Measurements from ENCODE around the gene LRRC55. TPM values are rescaled to one million over a fixed set of nuclear protein-coding genes. Genes with fewer than 3 reads are reported as not detected.

LRRC55 gene, protein sequence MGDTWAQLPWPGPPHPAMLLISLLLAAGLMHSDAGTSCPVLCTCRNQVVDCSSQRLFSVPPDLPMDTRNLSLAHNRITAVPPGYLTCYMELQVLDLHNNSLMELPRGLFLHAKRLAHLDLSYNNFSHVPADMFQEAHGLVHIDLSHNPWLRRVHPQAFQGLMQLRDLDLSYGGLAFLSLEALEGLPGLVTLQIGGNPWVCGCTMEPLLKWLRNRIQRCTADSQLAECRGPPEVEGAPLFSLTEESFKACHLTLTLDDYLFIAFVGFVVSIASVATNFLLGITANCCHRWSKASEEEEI
- not detected in 2 replicates for total RNA-seq
- long read RNA-seq: 0 reads

DNA sequence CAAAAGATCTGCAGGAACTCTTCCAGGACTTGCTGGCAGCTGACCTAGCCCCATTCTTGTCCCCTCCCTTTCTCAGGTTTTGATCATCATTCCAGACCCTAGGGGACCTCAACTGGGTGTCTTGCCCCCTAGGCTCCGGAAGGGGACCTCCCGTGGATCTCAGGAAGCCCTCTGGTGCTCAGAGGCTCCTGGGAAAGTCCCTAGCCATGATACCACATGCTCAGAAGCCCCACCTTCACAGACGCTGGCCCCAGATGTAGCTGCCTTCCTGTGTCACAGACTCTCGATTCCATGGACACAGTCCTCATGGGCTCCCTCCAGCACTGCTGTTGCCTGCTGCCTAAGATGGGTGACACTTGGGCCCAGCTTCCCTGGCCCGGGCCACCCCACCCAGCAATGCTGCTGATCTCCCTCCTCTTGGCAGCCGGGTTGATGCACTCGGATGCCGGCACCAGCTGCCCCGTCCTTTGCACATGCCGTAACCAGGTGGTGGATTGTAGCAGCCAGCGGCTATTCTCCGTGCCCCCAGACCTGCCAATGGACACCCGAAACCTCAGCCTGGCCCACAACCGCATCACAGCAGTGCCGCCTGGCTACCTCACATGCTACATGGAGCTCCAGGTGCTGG is at the start of gene LRRC55:
LRRC55 (plus strand) TSS at position 276 of the 628 bp plus-strand sequence; CDS start at position 346, 70 bp downstream.
- no peak within 1 kb of the TSS for H3K4me3 Mint-ChIP-seq (ENCODE audit: unreplicated experiment)
- H3K36me3 Mint-ChIP-seq (ENCODE audit: unreplicated experiment): no peaks in the 10 kb centered on the region

DNA sequence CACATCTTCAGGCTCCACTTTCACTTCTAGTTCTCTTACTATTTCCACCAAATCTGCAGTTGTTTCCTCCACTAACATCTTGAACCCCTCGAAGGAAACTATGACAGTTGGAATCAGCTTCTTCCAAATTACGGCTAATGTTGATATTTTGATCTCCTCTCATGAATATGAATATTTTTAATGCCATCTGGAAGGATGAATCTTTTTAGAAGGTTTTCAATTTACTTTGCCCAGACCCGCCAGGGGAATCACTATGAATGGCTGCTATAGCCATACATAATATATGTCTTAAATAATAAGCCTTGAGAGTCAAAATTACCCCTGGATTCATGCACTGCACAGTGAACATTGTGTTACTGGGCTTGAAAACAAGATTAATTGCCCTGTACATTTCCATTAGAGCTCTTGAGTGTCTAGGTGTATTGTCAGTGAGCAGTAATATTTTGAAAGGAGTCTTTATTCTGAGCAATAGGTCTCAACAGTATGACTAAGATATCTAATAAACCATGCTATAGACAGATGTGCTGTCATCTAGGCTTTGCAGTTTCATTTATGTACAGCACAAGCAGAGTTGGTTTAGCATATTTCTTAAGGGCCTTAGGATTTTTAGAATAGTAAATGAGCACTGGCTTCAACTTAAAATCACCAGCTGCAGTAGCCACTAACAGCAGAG is 48.3 kb upstream of the LRRC55 start:
- no peak overlapping the region for H3K4me3 Mint-ChIP-seq (ENCODE audit: unreplicated experiment)
- H3K27me3 Mint-ChIP-seq (ENCODE audit: unreplicated experiment): peaks cover 17% of the 10 kb centered on the region
- no peaks in the 10 kb centered on the region for H3K36me3 Mint-ChIP-seq (ENCODE audit: unreplicated experiment)
- TF ChIP-seq, protein P1, sequence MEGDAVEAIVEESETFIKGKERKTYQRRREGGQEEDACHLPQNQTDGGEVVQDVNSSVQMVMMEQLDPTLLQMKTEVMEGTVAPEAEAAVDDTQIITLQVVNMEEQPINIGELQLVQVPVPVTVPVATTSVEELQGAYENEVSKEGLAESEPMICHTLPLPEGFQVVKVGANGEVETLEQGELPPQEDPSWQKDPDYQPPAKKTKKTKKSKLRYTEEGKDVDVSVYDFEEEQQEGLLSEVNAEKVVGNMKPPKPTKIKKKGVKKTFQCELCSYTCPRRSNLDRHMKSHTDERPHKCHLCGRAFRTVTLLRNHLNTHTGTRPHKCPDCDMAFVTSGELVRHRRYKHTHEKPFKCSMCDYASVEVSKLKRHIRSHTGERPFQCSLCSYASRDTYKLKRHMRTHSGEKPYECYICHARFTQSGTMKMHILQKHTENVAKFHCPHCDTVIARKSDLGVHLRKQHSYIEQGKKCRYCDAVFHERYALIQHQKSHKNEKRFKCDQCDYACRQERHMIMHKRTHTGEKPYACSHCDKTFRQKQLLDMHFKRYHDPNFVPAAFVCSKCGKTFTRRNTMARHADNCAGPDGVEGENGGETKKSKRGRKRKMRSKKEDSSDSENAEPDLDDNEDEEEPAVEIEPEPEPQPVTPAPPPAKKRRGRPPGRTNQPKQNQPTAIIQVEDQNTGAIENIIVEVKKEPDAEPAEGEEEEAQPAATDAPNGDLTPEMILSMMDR (IDR thresholded peaks at IDR 0.05): no peak
- no peak overlapping the region for H3K27ac Mint-ChIP-seq (ENCODE audit: unreplicated experiment)
- no peaks in the 10 kb centered on the region for H3K4me1 Mint-ChIP-seq (ENCODE audit: unreplicated experiment)
- H3K9me3 Mint-ChIP-seq (ENCODE audit: unreplicated experiment): no peaks in the 10 kb centered on the region
- DNase-seq (ENCODE audit: extremely low spot score, unreplicated experiment): no peak

More for the DNA sequence above, at the start of gene LRRC55:
- H3K27ac Mint-ChIP-seq (ENCODE audit: unreplicated experiment): no peak within 1 kb of the TSS
- no peaks in the 10 kb centered on the region for H3K9me3 Mint-ChIP-seq (ENCODE audit: unreplicated experiment)
- TF ChIP-seq, protein P1 (IDR thresholded peaks at IDR 0.05): no peak
- DNase-seq (ENCODE audit: extremely low spot score, unreplicated experiment): no peak
- no peaks in the 10 kb centered on the region for H3K4me1 Mint-ChIP-seq (ENCODE audit: unreplicated experiment)
- peaks cover 38% of the 10 kb centered on the region for H3K27me3 Mint-ChIP-seq (ENCODE audit: unreplicated experiment)

DNA sequence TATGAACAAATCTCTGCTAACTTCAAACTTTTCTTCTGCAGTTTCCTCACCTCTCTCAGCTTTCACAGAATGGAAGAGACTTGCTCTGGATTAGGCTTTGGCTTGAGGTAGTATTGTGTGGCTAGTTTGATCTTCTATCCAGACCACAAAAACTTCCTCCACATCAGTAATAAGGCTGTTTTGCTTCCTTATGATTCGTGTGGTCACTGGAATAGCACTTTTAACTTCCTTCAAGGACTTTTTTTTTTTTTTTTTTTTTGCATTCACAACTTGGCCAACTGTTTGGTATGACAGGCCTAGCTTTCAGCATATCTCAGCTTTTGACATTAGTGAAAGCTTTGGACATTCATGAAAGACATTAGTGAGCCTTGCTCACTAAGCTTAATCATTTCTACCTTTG is 47.5 kb upstream of the LRRC55 start:
- peaks cover 16% of the 10 kb centered on the region for H3K27me3 Mint-ChIP-seq (ENCODE audit: unreplicated experiment)
- H3K4me3 Mint-ChIP-seq (ENCODE audit: unreplicated experiment): no peak overlapping the region
- no peaks in the 10 kb centered on the region for H3K9me3 Mint-ChIP-seq (ENCODE audit: unreplicated experiment)
- no peak for DNase-seq (ENCODE audit: extremely low spot score, unreplicated experiment)
- H3K27ac Mint-ChIP-seq (ENCODE audit: unreplicated experiment): no peak overlapping the region
- TF ChIP-seq, protein P1 (IDR thresholded peaks at IDR 0.05): no peak
- H3K36me3 Mint-ChIP-seq (ENCODE audit: unreplicated experiment): no peaks in the 10 kb centered on the region
- H3K4me1 Mint-ChIP-seq (ENCODE audit: unreplicated experiment): no peaks in the 10 kb centered on the region

DNA sequence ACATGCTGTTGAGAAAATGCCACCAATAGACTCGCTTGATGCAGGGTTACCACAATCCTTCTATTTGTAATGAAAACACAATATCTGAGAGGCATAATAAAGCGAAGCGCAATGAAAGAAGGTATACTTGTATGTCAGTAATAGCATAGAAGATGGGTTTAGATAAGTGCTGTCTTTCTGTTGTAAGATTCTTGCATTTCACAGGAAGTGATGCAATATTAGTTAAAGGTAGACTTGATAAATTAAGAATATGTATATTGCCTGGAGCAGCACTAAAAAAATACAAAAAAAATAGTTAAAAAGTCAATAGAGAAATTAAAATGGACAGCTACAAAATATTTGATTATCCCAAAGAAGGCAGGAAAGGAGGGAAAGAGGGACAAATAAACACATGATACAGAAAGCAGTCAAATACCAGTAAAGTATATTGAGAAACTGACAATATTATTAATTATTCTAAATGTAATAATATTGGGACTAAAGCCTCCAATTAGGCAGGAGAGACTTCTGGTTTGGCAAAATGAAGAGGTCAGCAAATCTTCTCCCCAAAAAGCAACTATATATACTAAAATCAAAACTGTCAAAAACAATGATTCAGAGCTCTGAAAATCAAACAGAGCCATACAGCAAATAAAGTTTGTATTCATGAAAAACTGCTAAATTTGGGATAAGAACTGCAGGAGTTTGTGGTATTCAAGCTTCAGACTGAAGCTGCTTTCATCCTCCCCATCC is 46.6 kb upstream of the LRRC55 start:
- DNase-seq (ENCODE audit: extremely low spot score, unreplicated experiment): no peak
- H3K4me3 Mint-ChIP-seq (ENCODE audit: unreplicated experiment): no peak overlapping the region
- TF ChIP-seq, protein P1 (IDR thresholded peaks at IDR 0.05): no peak
- H3K36me3 Mint-ChIP-seq (ENCODE audit: unreplicated experiment): no peaks in the 10 kb centered on the region
- no peaks in the 10 kb centered on the region for H3K4me1 Mint-ChIP-seq (ENCODE audit: unreplicated experiment)
- H3K27ac Mint-ChIP-seq (ENCODE audit: unreplicated experiment): no peak overlapping the region
- H3K27me3 Mint-ChIP-seq (ENCODE audit: unreplicated experiment): peaks cover 12% of the 10 kb centered on the region
- no peaks in the 10 kb centered on the region for H3K9me3 Mint-ChIP-seq (ENCODE audit: unreplicated experiment)
